ENCODE data around the gene RRP36. TPM values are rescaled to one million over a fixed set of nuclear protein-coding genes. Genes with fewer than 3 reads are reported as not detected.

RRP36 gene
- total RNA-seq, 1 experiment from 2014 or later: 133 TPM

DNA sequence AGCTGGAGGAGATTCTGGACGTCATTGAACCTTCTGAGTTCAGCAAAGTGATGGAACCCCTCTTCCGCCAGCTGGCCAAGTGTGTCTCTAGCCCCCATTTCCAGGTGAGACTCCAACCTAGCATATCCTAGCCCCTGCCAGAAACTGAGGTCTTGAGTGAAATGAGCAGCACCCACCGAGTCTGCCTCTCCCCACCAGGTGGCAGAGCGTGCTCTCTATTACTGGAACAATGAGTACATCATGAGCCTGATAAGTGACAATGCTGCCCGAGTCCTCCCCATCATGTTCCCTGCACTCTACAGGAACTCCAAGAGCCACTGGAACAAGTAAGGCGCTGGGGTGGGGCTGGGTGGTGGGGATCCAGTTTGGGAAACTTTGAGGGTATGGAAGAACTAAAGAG, 12.3 kb upstream of the RRP36 start:
- CTCF ChIA-PET: no interaction called here
- peak; percentile 19; the same call in 1 of the 2 replicates for ATAC-seq
- intact Hi-C loops (cut with micrococcal nuclease): loop anchor here (1.0 to 5.0 kb wide), 2 partner anchors 107 to 133 kb away; no protein-coding TSS in a partner anchor

DNA sequence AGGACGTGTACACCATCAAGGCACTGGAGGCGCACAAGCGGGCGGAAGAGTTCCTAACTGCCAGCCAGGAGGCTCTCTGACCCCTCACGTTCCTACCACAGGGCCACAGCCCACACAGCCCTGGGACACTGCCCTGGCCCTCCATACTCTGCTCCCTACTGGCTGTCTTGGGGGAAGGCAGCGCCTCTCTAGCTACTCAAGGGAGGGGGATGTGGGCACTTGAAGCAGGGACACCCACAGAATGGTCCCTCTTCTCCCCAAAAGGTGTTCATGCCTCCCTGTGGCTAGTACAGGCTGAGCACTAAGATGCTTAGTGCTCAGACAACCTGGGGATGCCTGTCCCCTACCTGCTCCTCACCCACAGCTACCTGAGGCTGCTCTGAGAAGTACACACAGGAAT, 10.2 kb upstream of the RRP36 start:
- Histone ChIP-seq H3K9ac (ENCODE audit: low read length) (no peak overlapping the region), H3K36me3 (ENCODE audit: low read depth, low read length) (peaks cover 25% of the 10 kb centered on the region), H3K4me2 (ENCODE audit: low read length) (no peak overlapping the region), H3K4me1 (ENCODE audit: insufficient read depth, low read length) (peaks cover 21% of the 10 kb centered on the region), H3K4me3 (ENCODE audit: low read length) (no peak overlapping the region), H3K27me3 (ENCODE audit: low read length) (no peaks in the 10 kb centered on the region), H4K20me1 (ENCODE audit: low read length) (no peaks in the 10 kb centered on the region), H3K79me2 (ENCODE audit: low read length) (peaks cover 44% of the 10 kb centered on the region), H3K9me2 (replicated peaks; ENCODE audit: low read length) (no peaks in the 10 kb centered on the region), H2AFZ (ENCODE audit: low read length) (no peak overlapping the region), H3F3A (ENCODE audit: low read length, unreplicated experiment) (no peaks in the 10 kb centered on the region), H3K9me3 (ENCODE audit: low read length) (no peaks in the 10 kb centered on the region), H3K27ac (ENCODE audit: low read length) (no peak overlapping the region)
- DNase-seq (no peak), ATAC-seq (no peak)
- no peak for TF ChIP-seq EZH2 (IDR thresholded peaks at IDR 0.05; ENCODE audit: low read length, unreplicated experiment)
- TF ChIP-seq, protein P1, sequence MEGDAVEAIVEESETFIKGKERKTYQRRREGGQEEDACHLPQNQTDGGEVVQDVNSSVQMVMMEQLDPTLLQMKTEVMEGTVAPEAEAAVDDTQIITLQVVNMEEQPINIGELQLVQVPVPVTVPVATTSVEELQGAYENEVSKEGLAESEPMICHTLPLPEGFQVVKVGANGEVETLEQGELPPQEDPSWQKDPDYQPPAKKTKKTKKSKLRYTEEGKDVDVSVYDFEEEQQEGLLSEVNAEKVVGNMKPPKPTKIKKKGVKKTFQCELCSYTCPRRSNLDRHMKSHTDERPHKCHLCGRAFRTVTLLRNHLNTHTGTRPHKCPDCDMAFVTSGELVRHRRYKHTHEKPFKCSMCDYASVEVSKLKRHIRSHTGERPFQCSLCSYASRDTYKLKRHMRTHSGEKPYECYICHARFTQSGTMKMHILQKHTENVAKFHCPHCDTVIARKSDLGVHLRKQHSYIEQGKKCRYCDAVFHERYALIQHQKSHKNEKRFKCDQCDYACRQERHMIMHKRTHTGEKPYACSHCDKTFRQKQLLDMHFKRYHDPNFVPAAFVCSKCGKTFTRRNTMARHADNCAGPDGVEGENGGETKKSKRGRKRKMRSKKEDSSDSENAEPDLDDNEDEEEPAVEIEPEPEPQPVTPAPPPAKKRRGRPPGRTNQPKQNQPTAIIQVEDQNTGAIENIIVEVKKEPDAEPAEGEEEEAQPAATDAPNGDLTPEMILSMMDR (conservative IDR thresholded peaks at IDR 0.05; ENCODE audit: low read depth, low read length): no peak
- no peak for TF ChIP-seq EZH2phosphoT487 (IDR thresholded peaks at IDR 0.05; ENCODE audit: borderline replicate concordance, low read length)
- ChIA-PET POLR2A (ENCODE audit: unreplicated experiment) (interaction anchor here (0.6 kb wide), 1 partner anchor 27 kb away, joined by 3 read pairs; the partner anchor contains the start of gene PPP2R5D), CTCF (no interaction called here)
- BruUV-seq (replicated peaks): no TSS peak
- intact Hi-C loops (cut with micrococcal nuclease): no loop called here

More for the DNA sequence above, 12.3 kb upstream of the RRP36 start:
- no TSS peak for BruUV-seq (replicated peaks)
- Histone ChIP-seq H3K4me1 (ENCODE audit: insufficient read depth, low read length) (peaks cover 16% of the 10 kb centered on the region), H3K4me2 (ENCODE audit: low read length) (no peak overlapping the region), H3K27ac (ENCODE audit: low read length) (no peak overlapping the region), H3K4me3 (ENCODE audit: low read length) (no peak overlapping the region), H3K9me2 (replicated peaks; ENCODE audit: low read length) (no peaks in the 10 kb centered on the region), H3K79me2 (ENCODE audit: low read length) (peaks cover 24% of the 10 kb centered on the region), H3K27me3 (ENCODE audit: low read length) (no peaks in the 10 kb centered on the region), H3K9ac (ENCODE audit: low read length) (no peak overlapping the region), H3K9me3 (ENCODE audit: low read length) (no peaks in the 10 kb centered on the region), H4K20me1 (ENCODE audit: low read length) (no peaks in the 10 kb centered on the region), H2AFZ (ENCODE audit: low read length) (no peak overlapping the region), H3F3A (ENCODE audit: low read length, unreplicated experiment) (no peaks in the 10 kb centered on the region), H3K36me3 (ENCODE audit: low read depth, low read length) (peaks cover 30% of the 10 kb centered on the region)
- TF ChIP-seq EZH2phosphoT487 (IDR thresholded peaks at IDR 0.05; ENCODE audit: borderline replicate concordance, low read length): no peak
- TF ChIP-seq, protein P1 (conservative IDR thresholded peaks at IDR 0.05; ENCODE audit: low read depth, low read length): peak; percentile 71
- DNase-seq: peak; percentile 58
- POLR2A ChIA-PET (ENCODE audit: unreplicated experiment): no interaction called here

DNA sequence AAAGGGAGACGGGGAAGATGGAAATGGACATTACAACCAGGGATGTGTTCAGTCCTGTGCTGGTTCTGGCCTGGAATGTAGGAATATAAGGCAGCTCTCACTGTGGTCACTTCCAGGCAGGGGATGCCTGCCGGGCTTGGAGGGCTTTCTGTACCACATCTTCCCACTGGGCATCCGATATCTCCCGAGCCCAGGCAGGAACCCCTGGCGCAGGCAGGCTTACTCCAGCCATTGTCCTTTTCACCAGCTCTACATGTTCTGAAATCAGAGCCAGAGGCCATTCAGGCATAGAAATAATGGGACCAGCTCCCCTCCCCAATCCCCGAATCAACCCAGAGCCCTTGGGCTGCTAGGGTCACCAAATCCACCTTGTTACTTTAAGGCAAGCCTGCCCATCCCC, 9.1 kb upstream of the RRP36 start:
- Histone ChIP-seq H4K20me1 (ENCODE audit: low read length) (no peaks in the 10 kb centered on the region), H3K36me3 (ENCODE audit: low read depth, low read length) (peaks cover 25% of the 10 kb centered on the region), H3K4me1 (ENCODE audit: insufficient read depth, low read length) (peaks cover 23% of the 10 kb centered on the region), H3K27ac (ENCODE audit: low read length) (no peak overlapping the region), H3K27me3 (ENCODE audit: low read length) (no peaks in the 10 kb centered on the region), H3K9ac (ENCODE audit: low read length) (peak overlapping the region; percentile 86), H3K9me3 (ENCODE audit: low read length) (no peaks in the 10 kb centered on the region), H3K4me2 (ENCODE audit: low read length) (peak overlapping the region; percentile 95), H2AFZ (ENCODE audit: low read length) (no peak overlapping the region), H3F3A (ENCODE audit: low read length, unreplicated experiment) (no peaks in the 10 kb centered on the region), H3K9me2 (replicated peaks; ENCODE audit: low read length) (no peaks in the 10 kb centered on the region), H3K4me3 (ENCODE audit: low read length) (peak overlapping the region; percentile 91), H3K79me2 (ENCODE audit: low read length) (peaks cover 52% of the 10 kb centered on the region)
- TF ChIP-seq, protein P1 (conservative IDR thresholded peaks at IDR 0.05; ENCODE audit: low read depth, low read length): no peak
- TF ChIP-seq EZH2 (IDR thresholded peaks at IDR 0.05; ENCODE audit: low read length, unreplicated experiment): no peak
- intact Hi-C loops (cut with micrococcal nuclease): no loop called here
- ChIA-PET CTCF (no interaction called here), POLR2A (ENCODE audit: unreplicated experiment) (no interaction called here)
- no TSS peak for BruUV-seq (replicated peaks)
- ATAC-seq (no peak), DNase-seq (no peak)
